HEK293 (cell line): ENCODE data around the gene BCL11B.
A peak's percentile ranks its signal among the peaks of the same experiment; 100 is the strongest.

Experiments
- BCL11A ChIP-seq: fragments of 450-650 bp; formaldehyde crosslinking; IDR thresholded peaks from 2 replicates; pipeline ENCODE4 v1.5.1; 2016; ENCODE audit warnings: low read depth, missing biosample characterization, missing genetic modification characterization
- BCL11B ChIP-seq: fragments of 450-650 bp; formaldehyde crosslinking; IDR thresholded peaks from 2 replicates; pipeline ENCODE4 v1.5.1; 2016; ENCODE audit warnings: low read depth, missing biosample characterization, missing genetic modification characterization
- GLI2 ChIP-seq: fragments of 450-650 bp; formaldehyde crosslinking; IDR thresholded peaks from 2 replicates; pipeline ENCODE4; 2017; ENCODE audit warnings: missing biosample characterization, missing genetic modification characterization, low read depth, borderline replicate concordance
- GLIS2 ChIP-seq: fragments of 450-650 bp; formaldehyde crosslinking; IDR thresholded peaks from 2 replicates; pipeline ENCODE4 v1.5.1; 2016; ENCODE audit warnings: missing biosample characterization, missing genetic modification characterization
- HOXC10 ChIP-seq: sonication (generic); formaldehyde crosslinking; IDR thresholded peaks from 2 replicates; pipeline ENCODE4 v1.8.1; 2023; ENCODE audit warnings: mild to moderate bottlenecking, missing genetic modification reagents
- KLF16 ChIP-seq: fragments of 450-650 bp; formaldehyde crosslinking; IDR thresholded peaks from 2 replicates; pipeline ENCODE4 v1.5.1; 2017; ENCODE audit warnings: missing biosample characterization, missing genetic modification characterization
- REST ChIP-seq: fragments of 450-650 bp; formaldehyde crosslinking; IDR thresholded peaks from 2 replicates; pipeline ENCODE4 v1.5.1; 2016; ENCODE audit warnings: missing biosample characterization, missing genetic modification characterization
- SETDB1 ChIP-seq: IDR thresholded peaks from one replicate; pipeline ENCODE4 v1.6.1; 2017; ENCODE audit warnings: mild to moderate bottlenecking, low read length, moderate library complexity, mixed read lengths; ENCODE audit not compliant: insufficient read length
- SP3 ChIP-seq: fragments of 450-650 bp; formaldehyde crosslinking; IDR thresholded peaks from 2 replicates; pipeline ENCODE4 v1.5.1; 2016; ENCODE audit warnings: missing biosample characterization, missing genetic modification characterization
- SP7 ChIP-seq: fragments of 450-650 bp; formaldehyde crosslinking; IDR thresholded peaks from 2 replicates; pipeline ENCODE4 v1.5.1; 2016; ENCODE audit warnings: missing biosample characterization, missing genetic modification characterization
- ZBTB11 ChIP-seq: fragments of 450-650 bp; formaldehyde crosslinking; conservative IDR thresholded peaks from 2 replicates; pipeline ENCODE4 v1.5.1; 2016; ENCODE audit warnings: low read depth, missing biosample characterization, missing genetic modification characterization
- ZBTB21 ChIP-seq: fragments of 450-650 bp; formaldehyde crosslinking; IDR thresholded peaks from 2 replicates; pipeline ENCODE4 v1.5.1; 2017; ENCODE audit warnings: missing biosample characterization, missing genetic modification characterization
- ZBTB48 ChIP-seq: fragments of 450-650 bp; formaldehyde crosslinking; IDR thresholded peaks from 2 replicates; pipeline ENCODE4 v1.5.1; 2016; ENCODE audit warnings: missing biosample characterization, missing genetic modification characterization
- ZFP3 ChIP-seq: fragments of 450-650 bp; formaldehyde crosslinking; IDR thresholded peaks from 2 replicates; pipeline ENCODE4 v1.5.1; 2016; ENCODE audit warnings: low read depth, missing biosample characterization, missing genetic modification characterization
- ZNF121 ChIP-seq: fragments of 450-650 bp; formaldehyde crosslinking; IDR thresholded peaks from 2 replicates; pipeline ENCODE4 v1.5.1; 2016; ENCODE audit warnings: missing biosample characterization, missing genetic modification characterization
- ZNF140 ChIP-seq: fragments of 450-650 bp; formaldehyde crosslinking; IDR thresholded peaks from 2 replicates; pipeline ENCODE4 v1.5.1; 2016; ENCODE audit warnings: missing biosample characterization, missing genetic modification characterization
- ZNF155 ChIP-seq: fragments of 450-650 bp; formaldehyde crosslinking; IDR thresholded peaks from 2 replicates; pipeline ENCODE4 v1.5.1; 2016; ENCODE audit warnings: missing biosample characterization, missing genetic modification characterization
- ZNF157 ChIP-seq: fragments of 450-650 bp; formaldehyde crosslinking; IDR thresholded peaks from 2 replicates; pipeline ENCODE4 v1.5.1; 2016; ENCODE audit warnings: missing biosample characterization, missing genetic modification characterization
- ZNF175 ChIP-seq: fragments of 450-650 bp; formaldehyde crosslinking; IDR thresholded peaks from 2 replicates; pipeline ENCODE4 v1.5.1; 2016; ENCODE audit warnings: missing biosample characterization, missing genetic modification characterization
- ZNF211 ChIP-seq: fragments of 450-650 bp; formaldehyde crosslinking; IDR thresholded peaks from 2 replicates; pipeline ENCODE4 v1.5.1; 2016; ENCODE audit warnings: low read depth, missing biosample characterization, missing genetic modification characterization
- ZNF302 ChIP-seq: fragments of 450-650 bp; formaldehyde crosslinking; IDR thresholded peaks from 2 replicates; pipeline ENCODE4 v1.5.1; 2016; ENCODE audit warnings: missing biosample characterization, missing genetic modification characterization, low read depth
- ZNF341 ChIP-seq: fragments of 450-650 bp; formaldehyde crosslinking; IDR thresholded peaks from 2 replicates; pipeline ENCODE4; 2016; ENCODE audit warnings: low read depth, missing biosample characterization, missing genetic modification characterization
- ZNF350 ChIP-seq: fragments of 450-650 bp; formaldehyde crosslinking; IDR thresholded peaks from 2 replicates; pipeline ENCODE4 v1.5.0; 2017; ENCODE audit warnings: missing biosample characterization, mild to moderate bottlenecking, missing genetic modification characterization
- ZNF362 ChIP-seq: fragments of 450-650 bp; formaldehyde crosslinking; IDR thresholded peaks from 2 replicates; pipeline ENCODE4 v1.5.1; 2016; ENCODE audit warnings: missing biosample characterization, missing genetic modification characterization
- ZNF366 ChIP-seq: fragments of 450-650 bp; formaldehyde crosslinking; conservative IDR thresholded peaks from 2 replicates; pipeline ENCODE4 v1.5.1; 2016; ENCODE audit warnings: missing biosample characterization, missing genetic modification characterization
- ZNF404 ChIP-seq: fragments of 450-650 bp; formaldehyde crosslinking; IDR thresholded peaks from 2 replicates; pipeline ENCODE4 v1.5.1; 2017; ENCODE audit warnings: missing biosample characterization, missing genetic modification characterization
- ZNF48 ChIP-seq: fragments of 450-650 bp; formaldehyde crosslinking; IDR thresholded peaks from 2 replicates; pipeline ENCODE4 v1.5.1; 2016; ENCODE audit warnings: missing biosample characterization, missing genetic modification characterization
- ZNF621 ChIP-seq: fragments of 450-650 bp; formaldehyde crosslinking; IDR thresholded peaks from 2 replicates; pipeline ENCODE4 v1.5.1; 2017; ENCODE audit warnings: missing biosample characterization, missing genetic modification characterization
- ZNF658 ChIP-seq: fragments of 450-650 bp; formaldehyde crosslinking; IDR thresholded peaks from 2 replicates; pipeline ENCODE4; 2016; ENCODE audit warnings: missing biosample characterization, missing genetic modification characterization
- ZNF660 ChIP-seq: fragments of 450-650 bp; IDR thresholded peaks from 2 replicates; pipeline ENCODE4 v1.5.1; 2018; ENCODE audit warnings: missing biosample characterization, mild to moderate bottlenecking, missing genetic modification characterization
- ZNF692 ChIP-seq: fragments of 450-650 bp; formaldehyde crosslinking; IDR thresholded peaks from 2 replicates; pipeline ENCODE4 v1.5.1; 2016; ENCODE audit warnings: missing biosample characterization, missing genetic modification characterization

Gene BCL11B

DNA sequence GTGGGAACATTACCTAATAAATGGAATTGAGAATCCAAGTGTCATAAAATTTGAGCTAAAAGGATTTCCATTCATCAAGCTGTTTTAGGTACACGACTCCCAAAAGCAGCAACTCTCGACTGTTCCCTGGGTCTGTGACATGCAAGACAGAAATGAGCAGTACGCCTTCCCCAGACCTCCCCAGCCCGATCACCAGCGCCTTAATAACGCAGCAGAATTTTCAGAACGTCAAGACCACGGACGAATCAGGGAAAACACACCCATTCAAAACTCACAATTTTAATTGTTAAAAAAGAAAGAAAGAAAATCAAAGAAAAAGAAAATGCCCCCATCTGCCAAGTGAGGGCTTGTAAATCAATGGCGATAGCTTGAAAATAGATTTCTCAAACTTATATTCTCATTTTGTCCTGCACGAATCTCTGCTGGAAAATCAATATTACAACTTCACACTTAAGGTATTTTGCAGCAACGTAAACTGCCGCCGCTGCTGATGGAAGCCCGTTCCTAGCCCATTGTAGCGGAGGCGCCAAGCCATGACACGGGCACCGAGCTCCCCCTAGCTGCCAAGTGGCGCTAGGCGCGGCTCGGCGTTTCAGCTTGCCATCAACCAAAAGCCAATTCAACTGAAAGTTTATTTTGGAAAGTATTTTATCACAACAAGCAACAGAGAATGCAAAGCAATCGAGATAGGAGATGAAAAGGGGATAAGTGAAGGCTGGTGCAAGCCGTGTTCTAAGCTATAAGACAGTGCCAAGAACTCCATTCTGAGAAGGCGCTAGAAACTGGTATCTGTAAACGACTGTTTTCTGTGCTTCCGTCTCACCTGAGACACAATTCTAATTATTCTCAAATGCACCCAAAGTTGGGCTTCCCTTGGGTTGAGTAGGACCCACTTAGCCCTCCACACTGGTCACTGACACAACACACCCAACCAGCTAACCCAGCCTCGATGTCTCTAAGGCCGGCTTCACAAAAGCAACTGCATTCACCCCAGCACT lies 5.5 kb downstream of the BCL11B start (continued):
- no peak for TF ChIP-seq BCL11B (tag by site-specific recombination)
- no peak for TF ChIP-seq ZNF211 (tag by site-specific recombination)
- no peak for TF ChIP-seq GLIS2
- no peak for TF ChIP-seq ZFP3 (tag by site-specific recombination)
- no peak for TF ChIP-seq ZBTB48 (tag by site-specific recombination)
- no peak for TF ChIP-seq ZNF121 (tag by site-specific recombination)
- no peak for TF ChIP-seq ZNF404 (tag by site-specific recombination)
- no peak for TF ChIP-seq ZNF157
- no peak for TF ChIP-seq REST (tag by site-specific recombination)
- TF ChIP-seq ZBTB21 (tag by site-specific recombination), result no peak
- no peak for TF ChIP-seq ZNF341
- no peak for TF ChIP-seq ZNF350 (tag by site-specific recombination)
- TF ChIP-seq SETDB1, result no peak
- no peak for TF ChIP-seq HOXC10 (CRISPR knock-in tag)
- TF ChIP-seq ZNF692 (tag by site-specific recombination), result 0 out of 2 replicates have a peak, but pooled peaks have one; percentile 15
- TF ChIP-seq SP3, result no peak
- TF ChIP-seq ZNF175 (tag by site-specific recombination), result no peak
- TF ChIP-seq ZNF362 (tag by site-specific recombination), result no peak
- peak; percentile 85 for TF ChIP-seq ZNF660 (tag by site-specific recombination)
- TF ChIP-seq ZNF302 (tag by site-specific recombination), result no peak
- no peak for TF ChIP-seq ZNF621 (tag by site-specific recombination)
- TF ChIP-seq GLI2, result no peak
- no peak for TF ChIP-seq ZNF48
- TF ChIP-seq KLF16 (tag by site-specific recombination), result no peak
- no peak for TF ChIP-seq ZNF155 (tag by site-specific recombination)
- TF ChIP-seq ZNF140 (tag by site-specific recombination), result no peak
- no peak for TF ChIP-seq ZNF366 (tag by site-specific recombination)
- TF ChIP-seq BCL11A (tag by site-specific recombination), result no peak
- TF ChIP-seq SP7 (tag by site-specific recombination), result peak; percentile 27; the same call in 1 of the 2 replicates
- TF ChIP-seq ZNF658 (tag by site-specific recombination), result no peak
- no peak for TF ChIP-seq ZBTB11 (tag by site-specific recombination)
